ENCODE results near the gene SLC2A4RG. TPM values are rescaled to one million over a fixed set of nuclear protein-coding genes. Genes with fewer than 3 reads are reported as not detected.

SLC2A4RG gene
- total and polyA plus RNA-seq, 2 of the 13 experiments (the other 11 are each of a cell fraction or from before 2014, with no cell fraction given), result 91.4 to 95.9 TPM

DNA sequence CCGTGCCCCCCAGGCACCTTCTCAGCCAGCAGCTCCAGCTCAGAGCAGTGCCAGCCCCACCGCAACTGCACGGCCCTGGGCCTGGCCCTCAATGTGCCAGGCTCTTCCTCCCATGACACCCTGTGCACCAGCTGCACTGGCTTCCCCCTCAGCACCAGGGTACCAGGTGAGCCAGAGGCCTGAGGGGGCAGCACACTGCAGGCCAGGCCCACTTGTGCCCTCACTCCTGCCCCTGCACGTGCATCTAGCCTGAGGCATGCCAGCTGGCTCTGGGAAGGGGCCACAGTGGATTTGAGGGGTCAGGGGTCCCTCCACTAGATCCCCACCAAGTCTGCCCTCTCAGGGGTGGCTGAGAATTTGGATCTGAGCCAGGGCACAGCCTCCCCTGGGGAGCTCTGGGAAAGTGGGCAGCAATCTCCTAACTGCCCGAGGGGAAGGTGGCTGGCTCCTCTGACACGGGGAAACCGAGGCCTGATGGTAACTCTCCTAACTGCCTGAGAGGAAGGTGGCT is 42.2 kb upstream of the SLC2A4RG start (continued):
- no peak for TF ChIP-seq ZNF143 (CRISPR knock-in tag; IDR thresholded peaks at IDR 0.05)
- no peak for TF ChIP-seq ZNF468 (CRISPR knock-in tag; IDR thresholded peaks at IDR 0.05)
- TF ChIP-seq SMARCE1 (IDR thresholded peaks at IDR 0.05; ENCODE audit: borderline replicate concordance), result no peak
- TF ChIP-seq SP2 (CRISPR knock-in tag; IDR thresholded peaks at IDR 0.05), result no peak
- TF ChIP-seq ZNF10 (CRISPR knock-in tag; IDR thresholded peaks at IDR 0.05; ENCODE audit: borderline replicate concordance, low read depth), result no peak
- no peak for TF ChIP-seq ZNF816 (CRISPR knock-in tag; IDR thresholded peaks at IDR 0.05; ENCODE audit: borderline replicate concordance)
- TF ChIP-seq YY1 (IDR thresholded peaks at IDR 0.05; ENCODE audit: insufficient read depth, insufficient replicate concordance, low read depth, low read length), result no peak
- TF ChIP-seq CHD4 (IDR thresholded peaks at IDR 0.05; ENCODE audit: borderline replicate concordance, low read length), result no peak
- TF ChIP-seq ISL2 (CRISPR knock-in tag; IDR thresholded peaks at IDR 0.05), result no peak
- TF ChIP-seq RBM22 (optimal IDR thresholded peaks at IDR 0.05; ENCODE audit: low read length), result no peak

DNA sequence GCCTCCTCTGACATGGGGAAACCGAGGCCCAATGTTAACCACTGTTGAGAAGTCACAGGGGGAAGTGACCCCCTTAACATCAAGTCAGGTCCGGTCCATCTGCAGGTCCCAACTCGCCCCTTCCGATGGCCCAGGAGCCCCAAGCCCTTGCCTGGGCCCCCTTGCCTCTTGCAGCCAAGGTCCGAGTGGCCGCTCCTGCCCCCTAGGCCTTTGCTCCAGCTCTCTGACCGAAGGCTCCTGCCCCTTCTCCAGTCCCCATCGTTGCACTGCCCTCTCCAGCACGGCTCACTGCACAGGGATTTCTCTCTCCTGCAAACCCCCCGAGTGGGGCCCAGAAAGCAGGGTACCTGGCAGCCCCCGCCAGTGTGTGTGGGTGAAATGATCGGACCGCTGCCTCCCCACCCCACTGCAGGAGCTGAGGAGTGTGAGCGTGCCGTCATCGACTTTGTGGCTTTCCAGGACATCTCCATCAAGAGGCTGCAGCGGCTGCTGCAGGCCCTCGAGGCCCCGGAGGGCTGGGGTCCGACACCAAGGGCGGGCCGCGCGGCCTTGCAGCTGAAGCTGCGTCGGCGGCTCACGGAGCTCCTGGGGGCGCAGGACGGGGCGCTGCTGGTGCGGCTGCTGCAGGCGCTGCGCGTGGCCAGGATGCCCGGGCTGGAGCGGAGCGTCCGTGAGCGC is 41.6 kb upstream of the SLC2A4RG start:
- Histone ChIP-seq H3K79me2 (ENCODE audit: insufficient read depth, low read length) (no peaks in the 10 kb centered on the region), H3K4me3 (replicated peaks in 1 of 3; ENCODE audit: insufficient read depth in 1 of 3, low read depth in 2 of 3, low read length in 3 of 3) (no peak overlapping the region), H3K4me1 (ENCODE audit: insufficient read depth, low read length) (peaks cover 21% of the 10 kb centered on the region), H3K36me3 (replicated peaks in 1 of 2; ENCODE audit: control insufficient read depth in 1 of 2, insufficient read depth in 2 of 2, low read length in 2 of 2) (peaks cover 4% of the 10 kb centered on the region in 2 experiments; a peak in 4 of 5 replicates), H2AFZ (ENCODE audit: low read length) (no peak overlapping the region), H3K9ac (ENCODE audit: insufficient read depth, low read depth, low read length) (no peak overlapping the region), H3K4me2 (ENCODE audit: low read depth, low read length) (no peak overlapping the region), H4K20me1 (ENCODE audit: insufficient read depth, low read length) (peaks cover 4% of the 10 kb centered on the region; the same call in 1 of the 2 replicates), H3K27me3 (ENCODE audit: control insufficient read depth in 1 of 2, insufficient read depth in 2 of 2, low read length in 2 of 2) (no peaks in the 10 kb centered on the region), H3K27ac (ENCODE audit: extremely low read length, insufficient read depth, low read length) (no peak overlapping the region), H3K9me3 (ENCODE audit: low read length) (no peaks in the 10 kb centered on the region)
- ChIA-PET CTCF (ENCODE audit: low intra/inter-chr PET ratio, low total read pairs) (no interaction called here), POLR2A (interaction anchor here (0.7 to 2.0 kb wide), 4 partner anchors 10 to 43 kb away, joined by 3 to 11 read pairs (median 4); partner anchors contain the start of genes ARFRP1, RTEL1 and ZGPAT)
- BruUV-seq (replicated peaks), result no TSS peak
- in situ Hi-C loops (cut with HindIII; ENCODE audit: extremely low pct_ligation_motif_present, low pct_unique_long_range_greater_than_20kb), result no loop called here
- no peak; the same call in 2 of the 3 replicates for ATAC-seq
- FAIRE-seq, result no peak
- no peak for DNase-seq (ENCODE audit: low spot score)
- 94% methylated on average over 40 of the region's 40 CpGs for WGBS (ENCODE audit: low lambda C conversion rate)
- intact Hi-C loops (cut with micrococcal nuclease; ENCODE audit: unreplicated experiment), result no loop called here
- TF ChIP-seq, protein P1, sequence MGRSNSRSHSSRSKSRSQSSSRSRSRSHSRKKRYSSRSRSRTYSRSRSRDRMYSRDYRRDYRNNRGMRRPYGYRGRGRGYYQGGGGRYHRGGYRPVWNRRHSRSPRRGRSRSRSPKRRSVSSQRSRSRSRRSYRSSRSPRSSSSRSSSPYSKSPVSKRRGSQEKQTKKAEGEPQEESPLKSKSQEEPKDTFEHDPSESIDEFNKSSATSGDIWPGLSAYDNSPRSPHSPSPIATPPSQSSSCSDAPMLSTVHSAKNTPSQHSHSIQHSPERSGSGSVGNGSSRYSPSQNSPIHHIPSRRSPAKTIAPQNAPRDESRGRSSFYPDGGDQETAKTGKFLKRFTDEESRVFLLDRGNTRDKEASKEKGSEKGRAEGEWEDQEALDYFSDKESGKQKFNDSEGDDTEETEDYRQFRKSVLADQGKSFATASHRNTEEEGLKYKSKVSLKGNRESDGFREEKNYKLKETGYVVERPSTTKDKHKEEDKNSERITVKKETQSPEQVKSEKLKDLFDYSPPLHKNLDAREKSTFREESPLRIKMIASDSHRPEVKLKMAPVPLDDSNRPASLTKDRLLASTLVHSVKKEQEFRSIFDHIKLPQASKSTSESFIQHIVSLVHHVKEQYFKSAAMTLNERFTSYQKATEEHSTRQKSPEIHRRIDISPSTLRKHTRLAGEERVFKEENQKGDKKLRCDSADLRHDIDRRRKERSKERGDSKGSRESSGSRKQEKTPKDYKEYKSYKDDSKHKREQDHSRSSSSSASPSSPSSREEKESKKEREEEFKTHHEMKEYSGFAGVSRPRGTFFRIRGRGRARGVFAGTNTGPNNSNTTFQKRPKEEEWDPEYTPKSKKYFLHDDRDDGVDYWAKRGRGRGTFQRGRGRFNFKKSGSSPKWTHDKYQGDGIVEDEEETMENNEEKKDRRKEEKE (IDR thresholded peaks at IDR 0.05), result no peak
- TF ChIP-seq SNAPC2 (CRISPR knock-in tag; IDR thresholded peaks at IDR 0.05) (no peak), ZSCAN25 (CRISPR knock-in tag; IDR thresholded peaks at IDR 0.05) (no peak), PHF21A (CRISPR knock-in tag; IDR thresholded peaks at IDR 0.05) (no peak), ZNF761 (CRISPR knock-in tag; conservative IDR thresholded peaks at IDR 0.05) (no peak), HNRNPH1 (optimal IDR thresholded peaks at IDR 0.05; ENCODE audit: low read depth, low read length) (peak; percentile 5), AGO2 (optimal IDR thresholded peaks at IDR 0.05; ENCODE audit: low read depth, low read length) (peak; percentile 99), MED13 (CRISPR knock-in tag; IDR thresholded peaks at IDR 0.05) (0 out of 2 replicates have a peak, but pooled peaks have one; percentile 19), NONO (IDR thresholded peaks at IDR 0.05) (no peak), NONO (CRISPR knock-in tag; conservative IDR thresholded peaks at IDR 0.05) (peak; percentile 41; the same call in 1 of the 2 replicates), FOSL1 (CRISPR knock-in tag; IDR thresholded peaks at IDR 0.05; ENCODE audit: borderline replicate concordance) (0 out of 2 replicates have a peak, but pooled peaks have one; percentile 2), MYC (CRISPR knock-in tag; IDR thresholded peaks at IDR 0.05; ENCODE audit: borderline replicate concordance) (0 out of 2 replicates have a peak, but pooled peaks have one; percentile 20), PCBP1 (IDR thresholded peaks at IDR 0.05; ENCODE audit: borderline replicate concordance, low read depth, low read length) (no peak)

All from HepG2 (cell line).